Superior temporal gyrus (tissue), 1 donor: Measurements from ENCODE around the gene LCLAT1.

Source experiments
- DNase-seq: peaks from one replicate; pipeline ENCODE4 v3.0.0-alpha.2; 2016; ENCODE audit errors: extremely low spot score

LCLAT1 gene

GRCh38 chr2:30670453-30670852 is 223.4 kb downstream of the LCLAT1 start:
- no peak for DNase-seq

GRCh38 chr2:30673127-30673526 is 226.1 kb downstream of the LCLAT1 start:
- no peak for DNase-seq

GRCh38 chr2:30675758-30676157 is 228.7 kb downstream of the LCLAT1 start:
- DNase-seq, result no peak

- no peak for DNase-seq
These were observed 230.2 kb downstream of the LCLAT1 start for GRCh38 chr2:30677231-30677630.

- no peak for DNase-seq
These were observed 230.9 kb downstream of the LCLAT1 start for GRCh38 chr2:30677861-30678385.

GRCh38 chr2:30678410-30679137 is 231.5 kb downstream of the LCLAT1 start:
- no peak for DNase-seq

- peak; percentile 86 for DNase-seq
These were observed 232.5 kb downstream of the LCLAT1 start for GRCh38 chr2:30679426-30680088.

GRCh38 chr2:30680121-30680520 is 233.1 kb downstream of the LCLAT1 start:
- no peak for DNase-seq

GRCh38 chr2:30681022-30681421 is 234.0 kb downstream of the LCLAT1 start:
- no peak for DNase-seq

GRCh38 chr2:30683236-30683956 is 236.3 kb downstream of the LCLAT1 start:
- DNase-seq, result no peak

- DNase-seq, result no peak
These were observed 237.0 kb downstream of the LCLAT1 start for GRCh38 chr2:30684026-30684425.

GRCh38 chr2:30684516-30684915 is 237.5 kb downstream of the LCLAT1 start:
- DNase-seq, result peak; percentile 34

- no peak for DNase-seq
These were observed 237.9 kb downstream of the LCLAT1 start for GRCh38 chr2:30684996-30685395.

- no peak for DNase-seq
These were observed 239.0 kb downstream of the LCLAT1 start for GRCh38 chr2:30686000-30686399.

GRCh38 chr2:30686669-30687068 is 239.6 kb downstream of the LCLAT1 start:
- DNase-seq, result no peak

GRCh38 chr2:30688956-30689401 is 241.9 kb downstream of the LCLAT1 start:
- DNase-seq, result no peak

- DNase-seq, result no peak
These were observed 242.6 kb downstream of the LCLAT1 start for GRCh38 chr2:30689496-30690125.

GRCh38 chr2:30690126-30690561 is 243.1 kb downstream of the LCLAT1 start:
- no peak for DNase-seq

- no peak for DNase-seq
These were observed 244.3 kb downstream of the LCLAT1 start for GRCh38 chr2:30691091-30691947.

GRCh38 chr2:30691948-30692828 is 245.1 kb downstream of the LCLAT1 start:
- no peak for DNase-seq
